HL-60 (cell line): ENCODE results near the gene OR8D4.

Source experiments
- GABPA ChIP-seq: IDR thresholded peaks from 2 replicates; pipeline ENCODE4 v1.6.1; 2012; ENCODE audit warnings: low read depth
- POLR2AphosphoS5 ChIP-seq: IDR thresholded peaks from 2 replicates; pipeline ENCODE4 v1.6.1; 2012; ENCODE audit warnings: low read depth
- SPI1 ChIP-seq: IDR thresholded peaks from 2 replicates; pipeline ENCODE4 v1.6.1; 2012; ENCODE audit warnings: low read depth, mild to moderate bottlenecking, borderline replicate concordance
- TF ChIP-seq, protein P1 (sequence below): IDR thresholded peaks from one replicate; pipeline ENCODE4 v1.5.1; 2011; ENCODE audit warnings: low read length, control low read depth, inconsistent platforms; ENCODE audit not compliant: insufficient read depth
- TF ChIP-seq, protein P2 (sequence below): IDR thresholded peaks from 2 replicates; pipeline ENCODE4 v1.6.1; 2012; ENCODE audit warnings: low read depth; ENCODE audit not compliant: insufficient replicate concordance

DNA sequence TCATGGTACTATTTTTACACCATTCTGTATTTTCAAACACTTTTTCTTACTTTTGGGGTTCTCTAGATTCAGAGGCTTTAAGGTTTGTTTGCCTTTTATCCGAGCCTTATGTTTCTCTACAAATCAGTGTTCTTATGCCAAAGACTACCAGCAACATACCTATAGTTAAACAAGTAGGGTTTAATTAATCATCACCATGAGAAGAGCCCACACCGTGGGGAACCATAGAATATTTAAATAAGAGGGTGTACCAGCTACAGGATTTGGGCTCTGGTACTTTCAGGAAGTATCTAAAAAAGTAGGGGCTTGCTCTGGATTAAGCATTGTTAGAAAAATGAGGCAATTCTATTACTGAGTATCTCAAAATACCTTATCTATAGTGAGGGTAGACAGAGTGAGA, 42.2 kb upstream of the OR8D4 start:
- TF ChIP-seq, protein P1, sequence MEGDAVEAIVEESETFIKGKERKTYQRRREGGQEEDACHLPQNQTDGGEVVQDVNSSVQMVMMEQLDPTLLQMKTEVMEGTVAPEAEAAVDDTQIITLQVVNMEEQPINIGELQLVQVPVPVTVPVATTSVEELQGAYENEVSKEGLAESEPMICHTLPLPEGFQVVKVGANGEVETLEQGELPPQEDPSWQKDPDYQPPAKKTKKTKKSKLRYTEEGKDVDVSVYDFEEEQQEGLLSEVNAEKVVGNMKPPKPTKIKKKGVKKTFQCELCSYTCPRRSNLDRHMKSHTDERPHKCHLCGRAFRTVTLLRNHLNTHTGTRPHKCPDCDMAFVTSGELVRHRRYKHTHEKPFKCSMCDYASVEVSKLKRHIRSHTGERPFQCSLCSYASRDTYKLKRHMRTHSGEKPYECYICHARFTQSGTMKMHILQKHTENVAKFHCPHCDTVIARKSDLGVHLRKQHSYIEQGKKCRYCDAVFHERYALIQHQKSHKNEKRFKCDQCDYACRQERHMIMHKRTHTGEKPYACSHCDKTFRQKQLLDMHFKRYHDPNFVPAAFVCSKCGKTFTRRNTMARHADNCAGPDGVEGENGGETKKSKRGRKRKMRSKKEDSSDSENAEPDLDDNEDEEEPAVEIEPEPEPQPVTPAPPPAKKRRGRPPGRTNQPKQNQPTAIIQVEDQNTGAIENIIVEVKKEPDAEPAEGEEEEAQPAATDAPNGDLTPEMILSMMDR, result no peak
- TF ChIP-seq POLR2AphosphoS5 (no peak), GABPA (no peak), SPI1 (no peak)
- TF ChIP-seq, protein P2, sequence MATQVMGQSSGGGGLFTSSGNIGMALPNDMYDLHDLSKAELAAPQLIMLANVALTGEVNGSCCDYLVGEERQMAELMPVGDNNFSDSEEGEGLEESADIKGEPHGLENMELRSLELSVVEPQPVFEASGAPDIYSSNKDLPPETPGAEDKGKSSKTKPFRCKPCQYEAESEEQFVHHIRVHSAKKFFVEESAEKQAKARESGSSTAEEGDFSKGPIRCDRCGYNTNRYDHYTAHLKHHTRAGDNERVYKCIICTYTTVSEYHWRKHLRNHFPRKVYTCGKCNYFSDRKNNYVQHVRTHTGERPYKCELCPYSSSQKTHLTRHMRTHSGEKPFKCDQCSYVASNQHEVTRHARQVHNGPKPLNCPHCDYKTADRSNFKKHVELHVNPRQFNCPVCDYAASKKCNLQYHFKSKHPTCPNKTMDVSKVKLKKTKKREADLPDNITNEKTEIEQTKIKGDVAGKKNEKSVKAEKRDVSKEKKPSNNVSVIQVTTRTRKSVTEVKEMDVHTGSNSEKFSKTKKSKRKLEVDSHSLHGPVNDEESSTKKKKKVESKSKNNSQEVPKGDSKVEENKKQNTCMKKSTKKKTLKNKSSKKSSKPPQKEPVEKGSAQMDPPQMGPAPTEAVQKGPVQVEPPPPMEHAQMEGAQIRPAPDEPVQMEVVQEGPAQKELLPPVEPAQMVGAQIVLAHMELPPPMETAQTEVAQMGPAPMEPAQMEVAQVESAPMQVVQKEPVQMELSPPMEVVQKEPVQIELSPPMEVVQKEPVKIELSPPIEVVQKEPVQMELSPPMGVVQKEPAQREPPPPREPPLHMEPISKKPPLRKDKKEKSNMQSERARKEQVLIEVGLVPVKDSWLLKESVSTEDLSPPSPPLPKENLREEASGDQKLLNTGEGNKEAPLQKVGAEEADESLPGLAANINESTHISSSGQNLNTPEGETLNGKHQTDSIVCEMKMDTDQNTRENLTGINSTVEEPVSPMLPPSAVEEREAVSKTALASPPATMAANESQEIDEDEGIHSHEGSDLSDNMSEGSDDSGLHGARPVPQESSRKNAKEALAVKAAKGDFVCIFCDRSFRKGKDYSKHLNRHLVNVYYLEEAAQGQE, result no peak
